NCI-H146 treated with DMSO at 0.1 percent for 48 hours (cell line): ENCODE results near the gene RAB40C.

Experiments used
- DNase-seq: peaks from one replicate; lab custom pipeline; 2025; ENCODE audit not compliant: unreplicated experiment; lab: John Stamatoyannopoulos, UW

RAB40C gene

DNA sequence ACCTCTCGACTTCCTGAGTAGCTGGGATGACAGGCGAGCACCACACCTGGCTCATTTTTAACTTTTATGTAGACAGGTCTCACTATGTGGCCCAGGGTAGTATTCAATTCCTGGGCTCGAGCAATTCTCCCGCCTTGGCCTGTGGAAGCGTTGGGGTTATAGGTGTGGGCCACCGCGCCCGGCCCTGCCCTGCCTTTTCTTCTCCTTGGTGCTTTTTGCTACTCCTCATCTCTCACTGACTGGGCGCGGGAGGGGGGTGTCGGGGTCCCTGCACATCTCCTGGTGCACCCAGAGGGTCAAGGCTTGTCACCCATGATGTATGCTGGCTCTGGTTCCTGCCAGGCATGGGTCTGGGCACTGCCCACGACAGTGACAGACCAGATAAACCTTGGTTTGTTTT is 54.7 kb downstream of the RAB40C start:
- DNase-seq, result no peak

DNA sequence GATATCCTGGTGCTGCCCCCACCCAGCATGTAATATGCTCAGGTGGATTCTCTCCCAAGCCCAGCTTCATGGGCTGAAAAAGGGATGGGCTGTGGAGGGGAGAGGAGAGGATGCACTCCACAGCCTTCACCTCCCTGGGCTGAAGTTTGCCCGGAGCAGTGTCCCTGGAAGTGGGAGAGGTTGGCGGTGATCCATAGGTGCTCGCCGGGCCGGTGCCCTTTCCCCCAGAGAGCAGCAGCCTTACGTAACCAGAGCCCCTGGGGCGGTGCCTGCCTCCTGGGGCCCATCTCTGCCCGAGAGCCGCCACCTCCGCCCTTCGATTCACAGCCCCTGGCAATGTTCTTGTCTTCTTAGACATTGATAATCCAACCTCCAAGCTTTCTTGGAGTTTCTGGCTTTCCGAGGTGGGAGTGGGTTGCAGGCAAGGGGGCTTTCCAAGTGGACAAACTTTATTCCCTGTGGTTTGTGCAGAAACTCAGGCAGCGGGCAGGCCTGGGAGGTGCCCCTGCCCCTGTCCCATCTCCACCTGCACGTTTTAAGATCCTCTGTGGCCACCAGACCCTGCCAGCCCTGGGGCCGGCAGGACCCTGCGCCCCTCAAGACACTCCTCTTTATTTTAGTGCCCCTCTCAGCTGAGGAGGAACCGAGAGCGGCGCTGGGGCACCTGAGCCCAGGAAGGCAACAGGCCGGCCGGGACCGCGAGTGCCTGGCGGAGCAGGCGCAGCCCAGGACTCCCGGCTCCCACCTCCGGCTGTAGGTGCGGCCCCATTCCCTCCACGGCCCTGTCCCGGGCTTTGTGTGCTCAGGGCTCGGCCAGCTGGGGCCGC is 56.2 kb downstream of the RAB40C start:
- no peak for DNase-seq

DNA sequence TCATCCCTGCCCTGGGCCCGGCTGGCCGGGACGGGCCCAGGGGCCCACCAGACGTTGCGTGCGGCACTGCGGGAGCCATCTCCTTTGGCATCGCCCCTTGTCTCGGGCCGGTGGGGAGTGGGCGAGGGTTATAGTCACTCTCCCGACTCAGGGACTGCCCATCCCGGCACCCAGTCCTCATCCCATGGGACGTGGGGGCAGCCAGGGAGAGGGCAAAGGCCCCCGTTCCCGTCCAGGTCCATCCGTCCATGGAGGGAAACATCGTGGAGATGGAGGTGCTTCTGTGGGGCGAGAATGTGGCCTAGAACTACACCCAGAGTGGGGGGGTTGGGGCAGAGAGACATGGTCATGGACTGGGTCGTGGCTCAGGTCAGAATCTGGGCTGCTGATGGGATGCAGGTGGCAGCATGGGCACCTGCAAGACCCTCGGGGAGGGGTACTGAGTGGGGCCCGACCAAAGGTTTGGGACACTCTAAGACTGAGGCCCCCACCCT is 56.9 kb downstream of the RAB40C start:
- no peak for DNase-seq

DNA sequence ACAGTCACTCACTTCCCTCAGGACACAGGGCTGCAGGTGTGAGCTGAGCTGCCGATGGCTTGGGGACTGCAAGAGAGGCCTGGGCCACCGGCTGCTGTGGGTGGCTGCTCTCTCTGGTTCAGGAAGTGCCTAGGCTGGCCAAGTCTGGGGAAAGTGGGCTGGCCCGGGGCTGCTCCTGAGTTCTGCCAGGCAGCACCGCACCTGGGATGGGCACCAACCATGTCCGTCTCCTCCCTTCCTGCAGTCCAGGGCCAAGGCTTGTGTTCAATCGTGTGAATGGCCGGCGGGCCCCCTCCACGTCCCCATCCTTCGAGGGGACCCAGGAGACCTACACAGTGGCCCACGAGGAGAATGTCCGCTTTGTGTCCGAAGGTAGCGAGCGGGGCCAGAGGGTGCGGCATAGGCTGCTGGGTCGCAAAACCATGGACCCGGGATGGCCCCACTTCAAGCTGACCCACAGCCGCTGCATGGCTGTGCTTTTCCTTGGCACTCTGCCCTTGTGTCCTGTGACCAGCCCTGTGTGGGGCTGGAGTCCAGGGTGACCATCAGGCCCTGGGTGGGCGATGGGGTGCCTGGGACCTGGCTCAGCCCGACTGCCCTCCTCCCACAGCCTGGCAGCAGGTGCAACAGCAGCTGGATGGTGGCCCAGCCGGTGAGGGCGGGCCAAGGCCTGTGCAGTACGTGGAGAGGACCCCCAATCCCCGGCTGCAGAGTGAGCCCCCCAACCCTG is 57.5 kb downstream of the RAB40C start:
- no peak for DNase-seq

DNA sequence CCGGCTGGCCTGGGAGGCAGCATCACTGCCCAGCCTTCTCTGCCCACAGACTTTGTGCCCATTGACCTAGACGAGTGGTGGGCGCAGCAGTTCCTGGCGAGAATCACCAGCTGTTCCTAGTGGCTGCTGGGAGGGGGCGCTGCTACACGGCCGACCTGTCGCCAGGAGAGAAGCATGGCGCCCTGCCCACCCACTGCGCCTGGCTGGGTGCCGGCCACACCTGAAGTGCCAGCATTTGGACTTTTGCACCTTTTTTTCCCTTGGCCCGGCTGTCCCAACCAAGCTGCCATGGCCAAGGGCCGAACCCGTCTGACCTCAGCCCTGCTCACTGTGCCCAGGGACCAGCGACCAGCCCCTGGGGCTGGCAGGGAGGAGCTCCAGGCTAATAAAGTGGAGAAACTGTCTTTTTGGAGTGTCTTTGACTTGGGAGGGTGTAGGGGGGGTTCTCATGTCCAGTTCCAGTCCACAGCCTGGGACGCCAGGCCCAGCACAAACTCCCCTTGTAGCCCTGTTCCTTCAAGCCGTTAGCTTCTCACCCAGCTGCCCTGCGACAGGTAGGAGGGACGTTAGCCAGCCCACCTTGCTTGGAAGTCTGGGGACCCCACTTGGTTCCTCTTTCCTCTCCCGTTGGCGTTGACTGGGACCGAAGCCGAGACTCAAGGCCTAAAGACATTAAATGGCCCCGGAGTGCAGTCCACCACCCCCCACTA is 58.4 kb downstream of the RAB40C start:
- DNase-seq, result peak; percentile 5

DNA sequence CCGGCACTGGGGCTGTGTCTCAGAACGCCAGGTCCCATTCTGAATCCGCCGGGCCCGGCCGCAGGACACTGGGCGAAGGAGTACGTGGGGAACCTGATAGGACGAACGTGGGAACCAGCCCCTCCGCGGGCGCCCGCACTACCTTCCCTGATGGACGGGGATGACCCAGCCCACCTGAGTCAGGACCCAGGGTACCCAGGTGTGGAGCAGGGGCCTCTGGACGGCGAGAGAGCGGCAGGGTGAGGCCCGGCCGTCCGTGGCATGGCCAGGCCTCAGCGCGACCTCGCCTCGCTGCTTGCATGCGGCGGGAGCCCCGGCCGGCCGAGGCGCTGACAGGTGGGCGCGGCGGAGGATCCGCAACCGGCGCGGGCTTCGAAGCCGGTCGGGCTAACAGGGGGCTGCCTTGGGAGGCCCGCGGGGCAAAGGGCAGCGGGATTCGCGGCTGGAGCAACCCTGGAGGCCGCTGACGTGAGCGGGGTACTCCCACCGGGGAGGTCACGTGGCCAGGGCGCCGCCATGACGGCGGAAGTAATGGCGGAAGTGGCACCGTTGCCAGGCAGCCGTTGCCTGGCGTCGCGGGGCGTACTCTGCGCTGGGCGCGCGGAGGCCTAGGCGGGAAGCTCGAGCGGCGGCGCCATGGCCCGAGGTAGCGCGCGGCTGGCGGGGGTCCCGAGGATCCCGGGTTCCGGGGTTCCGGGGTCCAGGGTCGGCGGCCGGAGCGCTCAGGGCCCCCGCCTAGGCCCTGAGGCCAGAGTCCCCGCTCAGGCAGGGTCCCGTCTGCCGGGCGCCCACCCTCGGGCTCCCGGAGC is 59.1 kb downstream of the RAB40C start, which contains the start of gene WDR90:
Gene WDR90 (plus strand): TSS at position 585 of the 809 bp plus-strand sequence. CDS start 52 bp downstream, at position 637.
- peak; percentile 84 for DNase-seq

DNA sequence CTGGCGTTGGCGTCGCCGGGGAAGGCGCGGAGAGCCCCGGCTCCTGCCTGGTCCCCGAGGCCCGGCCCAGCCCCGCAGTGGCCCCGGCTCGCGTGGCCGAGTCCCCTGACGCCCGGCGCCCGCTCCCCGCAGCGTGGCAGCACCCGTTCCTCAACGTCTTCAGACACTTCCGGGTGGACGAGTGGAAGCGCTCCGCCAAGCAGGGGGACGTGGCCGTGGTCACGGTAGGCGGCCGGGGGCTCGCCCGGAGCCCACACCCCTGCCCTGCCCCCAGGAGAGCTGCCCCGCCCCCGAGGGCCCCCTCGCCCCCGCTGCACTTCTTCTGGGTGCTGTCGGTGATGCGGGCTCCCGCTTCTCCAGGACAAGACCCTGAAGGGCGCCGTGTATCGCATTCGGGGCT is 59.8 kb downstream of the RAB40C start:
- DNase-seq, result no peak

DNA sequence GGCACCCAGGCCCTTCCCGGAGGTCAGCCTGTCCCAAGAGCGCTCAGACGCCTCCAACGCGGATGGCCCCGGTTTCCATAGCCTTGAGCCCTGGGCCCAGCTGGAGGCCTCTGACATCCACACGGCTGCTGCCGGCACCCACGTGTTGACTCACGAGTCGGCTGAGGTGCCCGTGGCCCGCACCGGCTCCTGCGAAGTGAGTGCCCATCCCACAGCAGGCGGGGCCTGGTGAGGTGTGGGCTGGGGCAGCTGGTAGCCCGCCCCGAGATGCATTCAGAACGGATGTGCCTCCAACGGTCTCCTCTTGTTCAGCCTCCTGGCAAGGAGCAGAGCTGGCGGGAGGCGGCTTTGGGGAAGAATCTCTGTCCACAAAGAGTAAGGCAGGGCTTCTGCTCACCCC is 62.0 kb downstream of the RAB40C start:
- no peak for DNase-seq

DNA sequence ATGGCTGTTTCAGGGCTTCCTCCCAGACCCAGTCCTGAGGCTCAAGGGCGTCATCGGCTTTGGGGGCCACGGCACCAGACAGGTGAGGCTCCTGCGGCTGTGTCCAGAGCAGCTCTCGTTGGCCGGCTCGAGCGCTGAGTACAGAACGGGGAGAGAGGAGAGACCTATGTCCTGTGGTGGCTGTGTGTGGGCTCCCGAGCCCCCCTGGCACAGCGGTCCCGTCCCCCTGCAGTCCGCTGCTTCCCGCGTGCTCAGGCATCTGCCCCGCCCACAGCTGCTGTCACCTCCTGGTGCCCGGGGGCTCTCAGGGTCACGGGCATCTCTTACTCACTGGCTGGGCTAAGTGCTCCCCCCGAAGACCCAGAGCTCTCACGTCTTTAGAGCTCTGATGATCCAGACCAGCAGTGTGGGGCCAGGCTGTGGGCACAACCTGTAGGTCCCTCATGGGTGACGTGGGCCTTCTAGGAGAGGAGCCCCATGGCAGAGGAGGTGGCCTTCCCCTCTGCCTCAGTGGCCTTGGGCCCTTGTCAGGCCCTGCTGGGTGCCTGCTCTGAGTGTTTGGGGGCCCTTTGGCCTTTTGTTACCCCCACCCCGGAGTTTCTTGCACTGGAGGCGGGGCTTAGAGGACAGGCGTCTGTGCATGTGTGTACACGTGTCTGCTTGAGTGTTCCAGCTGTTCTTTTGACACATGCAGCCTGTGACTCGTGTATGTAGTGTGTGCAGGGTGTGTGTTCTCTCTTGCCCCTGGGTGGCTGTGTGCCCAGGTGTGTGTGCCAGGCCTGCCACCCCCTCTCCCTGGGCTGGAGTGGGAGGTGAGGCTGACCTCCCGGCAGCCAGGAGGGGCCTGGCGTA is 62.8 kb downstream of the RAB40C start:
- no peak for DNase-seq

DNA sequence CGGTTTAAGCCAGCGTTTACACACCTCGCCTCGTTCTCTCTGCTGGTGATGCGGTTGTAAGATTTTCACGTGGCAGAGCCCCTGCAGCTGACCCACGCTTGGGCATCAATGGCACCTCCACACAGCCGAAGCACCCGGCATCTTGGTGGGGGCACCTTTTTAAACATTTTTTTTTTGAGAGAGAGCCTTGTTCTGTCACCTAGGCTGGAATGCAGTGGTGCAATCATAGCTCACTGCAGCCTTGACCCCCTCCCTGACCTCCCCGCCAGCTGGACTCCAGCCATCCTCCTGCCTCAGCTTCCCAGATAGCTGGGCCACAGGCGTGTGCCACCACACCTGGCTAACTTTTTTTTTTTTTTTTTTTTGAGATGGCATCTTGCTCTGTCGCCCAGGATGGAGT is 64.2 kb downstream of the RAB40C start:
- no peak for DNase-seq

DNA sequence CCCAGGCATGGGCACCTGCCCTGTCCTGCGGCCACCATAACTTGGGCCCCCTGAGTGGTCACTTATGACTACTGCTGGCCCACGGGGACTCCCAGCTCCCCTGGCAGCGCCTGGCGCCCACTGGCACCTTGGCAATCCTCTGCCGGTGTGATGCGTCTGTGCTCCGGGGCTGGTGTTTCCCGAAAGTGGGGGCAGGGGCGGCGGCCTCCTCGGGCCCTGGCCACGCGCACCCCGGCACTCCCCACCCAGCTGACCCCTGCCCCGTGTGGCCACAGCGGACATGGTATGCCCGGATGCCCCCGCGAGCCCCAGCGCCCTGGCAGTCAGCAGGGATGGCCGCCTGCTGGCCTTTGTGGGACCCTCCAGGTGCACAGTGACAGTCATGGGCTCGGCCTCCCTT is 67.6 kb downstream of the RAB40C start:
- no peak for DNase-seq

DNA sequence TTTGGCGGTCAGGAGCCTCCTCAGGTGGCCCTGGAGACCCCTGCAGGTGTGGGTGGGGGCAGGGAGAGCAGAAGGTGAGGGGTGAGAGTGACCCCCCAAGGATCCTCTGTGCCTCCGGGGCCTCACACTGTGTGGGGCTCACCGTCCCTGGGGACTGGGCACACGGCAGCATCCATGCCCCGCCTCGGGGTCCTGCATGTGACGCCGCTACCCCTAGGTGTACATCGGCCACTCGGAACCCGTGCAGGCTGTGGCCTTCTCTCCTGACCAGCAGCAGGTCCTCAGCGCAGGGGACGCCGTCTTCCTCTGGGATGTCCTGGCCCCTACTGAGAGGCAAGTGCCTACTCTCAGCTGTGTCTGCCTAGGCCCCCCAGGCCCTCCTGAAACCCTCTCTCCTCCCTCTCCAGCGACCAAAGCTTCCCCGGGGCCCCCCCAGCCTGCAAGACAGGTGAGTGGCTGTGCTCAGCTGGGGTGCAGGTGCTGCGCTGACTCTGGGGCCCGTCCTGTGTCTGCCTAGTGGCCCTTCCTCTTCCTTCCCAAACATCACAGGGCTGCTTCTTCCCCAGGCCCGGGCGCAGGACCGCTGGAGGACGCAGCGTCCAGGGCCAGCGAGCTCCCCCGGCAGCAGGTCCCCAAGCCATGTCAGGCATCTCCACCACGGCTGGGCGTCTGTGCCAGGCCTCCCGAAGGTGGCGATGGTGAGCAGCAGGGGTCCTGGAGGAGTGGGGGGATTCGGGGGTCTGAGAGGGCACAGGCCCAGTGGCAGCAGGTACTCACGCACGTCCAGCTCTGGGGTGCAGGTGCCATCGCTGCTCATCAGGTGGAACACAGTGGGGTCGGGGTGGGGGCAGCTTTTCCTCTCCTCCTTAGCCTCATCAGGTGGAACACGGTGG is 69.1 kb downstream of the RAB40C start:
- DNase-seq, result no peak

DNA sequence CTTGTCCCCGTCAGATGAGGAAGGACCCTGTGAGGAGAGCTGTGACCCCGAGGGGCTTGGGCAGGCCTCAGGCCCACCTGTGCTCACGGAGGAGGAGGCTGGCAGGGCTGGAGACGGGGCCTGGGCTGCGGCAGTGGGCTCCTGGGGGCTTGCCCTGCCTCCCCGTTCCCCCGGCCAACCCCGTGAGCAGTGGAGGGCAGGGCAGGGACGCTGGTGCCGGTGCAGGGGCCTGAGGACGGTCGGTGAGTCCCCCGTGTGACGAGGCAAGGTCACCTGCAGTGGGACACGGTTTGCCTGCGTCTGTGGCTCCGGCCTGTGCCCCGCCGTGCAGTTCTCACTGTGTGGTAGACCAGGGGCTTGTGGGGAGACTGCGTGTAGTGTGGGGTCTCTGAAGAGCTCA is 69.8 kb downstream of the RAB40C start:
- no peak for DNase-seq

DNA sequence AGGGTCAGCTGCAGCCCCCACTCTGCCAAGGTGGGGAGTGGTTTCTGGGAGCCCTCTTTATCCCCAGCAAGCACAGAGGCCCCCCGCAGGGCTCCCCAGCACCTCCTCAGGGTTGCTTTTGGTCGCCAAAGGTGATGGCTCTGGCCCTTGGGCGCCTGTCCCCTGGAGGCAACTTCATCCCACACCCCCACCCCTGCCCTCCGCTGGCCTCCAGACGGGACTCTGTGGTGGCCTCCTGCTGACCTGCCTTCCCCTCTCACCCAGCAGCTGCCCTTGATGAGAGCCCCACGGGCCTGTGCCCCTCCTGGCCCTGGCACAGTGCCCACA is 70.2 kb downstream of the RAB40C start:
- DNase-seq, result no peak

DNA sequence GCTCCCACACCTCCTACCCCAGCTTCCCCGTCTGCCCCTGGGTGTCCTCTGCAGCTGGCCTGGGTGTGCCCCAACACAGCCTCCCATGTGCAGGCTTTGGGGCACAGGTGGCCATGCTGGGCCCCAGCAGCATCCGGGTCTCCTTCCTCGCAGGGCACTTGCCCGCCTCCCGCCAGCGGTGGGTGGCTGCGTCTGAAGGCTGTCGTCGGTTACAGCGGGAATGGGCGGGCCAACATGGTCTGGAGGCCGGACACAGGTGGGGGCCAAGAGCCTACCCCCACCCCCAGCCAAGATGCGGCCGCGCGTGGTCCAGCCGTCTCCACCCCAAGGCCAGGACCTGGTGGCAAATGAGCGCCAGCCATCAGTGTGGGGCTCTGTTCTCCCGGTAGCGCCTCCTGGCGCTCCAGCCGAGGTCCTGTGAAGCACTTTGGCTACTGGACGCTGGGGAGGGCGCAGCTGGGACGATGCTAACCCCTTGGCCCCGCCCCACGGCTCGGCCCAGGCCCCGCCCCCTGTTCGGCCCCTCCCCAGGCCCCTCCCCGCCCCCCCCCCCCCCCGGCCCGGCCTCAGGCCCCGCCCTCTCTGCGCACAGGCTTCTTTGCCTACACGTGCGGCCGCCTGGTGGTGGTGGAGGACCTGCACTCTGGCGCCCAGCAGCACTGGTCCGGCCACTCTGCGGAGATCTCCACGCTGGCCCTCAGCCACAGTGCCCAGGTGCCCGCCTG is 70.8 kb downstream of the RAB40C start:
- DNase-seq, result no peak

DNA sequence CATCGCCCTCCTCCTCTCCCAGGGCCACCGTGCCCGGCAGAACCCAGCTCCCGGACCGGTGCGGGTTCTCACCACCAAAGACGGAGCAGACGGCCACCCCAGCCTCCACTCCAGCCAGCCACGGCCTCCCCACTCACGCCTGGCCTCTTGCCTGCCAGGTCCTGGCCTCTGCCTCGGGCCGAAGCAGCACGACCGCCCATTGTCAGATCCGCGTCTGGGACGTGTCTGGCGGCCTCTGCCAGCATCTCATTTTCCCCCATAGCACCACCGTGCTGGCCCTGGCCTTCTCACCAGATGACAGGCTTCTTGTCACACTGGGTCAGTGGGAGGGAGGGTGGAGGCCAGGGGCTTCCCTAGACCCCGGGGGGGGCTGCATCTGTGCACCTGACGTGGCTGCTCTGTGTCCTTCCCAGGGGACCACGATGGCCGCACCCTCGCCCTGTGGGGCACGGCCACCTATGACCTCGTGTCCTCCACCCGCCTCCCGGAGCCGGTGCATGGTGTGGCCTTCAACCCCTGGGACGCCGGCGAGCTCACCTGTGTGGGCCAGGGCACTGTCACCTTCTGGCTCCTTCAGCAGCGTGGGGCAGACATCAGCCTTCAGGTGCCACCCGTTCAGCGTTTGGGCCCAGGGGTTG is 71.4 kb downstream of the RAB40C start:
- DNase-seq, result no peak

DNA sequence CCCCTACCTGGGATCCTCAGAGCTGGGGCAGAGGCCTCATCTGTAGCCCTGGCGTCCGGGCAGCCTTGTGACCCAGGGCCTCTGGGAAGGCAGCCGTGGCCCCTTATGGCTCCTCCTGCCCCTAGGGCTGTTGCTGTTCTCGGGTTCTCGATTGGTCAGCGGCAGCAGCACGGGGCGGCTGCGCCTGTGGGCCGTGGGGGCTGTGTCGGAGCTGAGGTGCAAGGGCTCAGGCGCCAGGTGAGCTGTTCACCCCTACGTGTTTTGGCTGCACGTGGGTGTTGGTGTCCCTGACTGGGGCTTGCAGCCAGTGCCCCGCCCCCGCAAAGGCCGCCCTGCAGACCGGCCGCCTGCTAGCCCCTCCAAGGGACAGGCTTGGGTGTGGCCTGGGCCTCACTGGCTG is 72.2 kb downstream of the RAB40C start:
- DNase-seq, result no peak

DNA sequence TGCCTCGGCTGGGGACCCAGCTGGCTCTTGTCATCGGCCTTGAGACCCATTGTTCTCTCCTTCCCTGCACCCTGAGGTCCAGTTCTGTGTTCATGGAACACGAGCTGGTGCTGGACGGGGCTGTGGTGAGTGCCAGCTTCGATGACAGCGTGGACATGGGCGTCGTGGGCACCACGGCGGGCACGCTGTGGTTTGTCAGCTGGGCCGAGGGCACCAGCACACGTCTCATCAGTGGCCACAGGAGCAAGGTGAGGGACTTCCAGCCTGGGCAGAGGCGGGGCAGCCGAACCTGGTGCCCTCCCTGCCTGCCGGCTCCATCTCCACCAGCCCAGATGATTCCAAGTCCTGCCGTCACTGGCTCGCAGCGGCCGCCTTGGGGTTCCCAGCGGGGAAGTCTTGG is 72.7 kb downstream of the RAB40C start:
- DNase-seq, result no peak
